ENCODE results near the gene NAAA.
"Not testable (repeated sequence)": the region's sequence is repeated elsewhere in the genome, so short reads cannot be mapped to it uniquely, and the experiment has no call there.

Gene NAAA

GRCh38 chr4:75940692-75941253 lies at the start of gene NAAA:
Gene NAAA, minus strand, starts transcription at chr4:75941013. Its CDS starts 64 bp downstream, at chr4:75940949.
- in situ Hi-C loops (cut with HindIII; ENCODE audit: low sequenced_read_pairs) = no loop called here

GRCh38 chr4:75989846-75990528 lies 49.2 kb upstream of the NAAA start:
- in situ Hi-C loops (cut with HindIII; ENCODE audit: low sequenced_read_pairs) = loop anchor here (5.0 kb wide), 1 partner anchor 67 kb away; no protein-coding TSS in a partner anchor

- in situ Hi-C loops (cut with HindIII; ENCODE audit: low sequenced_read_pairs) = no loop called here
Measured at GRCh38 chr4:75985116-75985515, 44.3 kb upstream of the NAAA start.

- in situ Hi-C loops (cut with HindIII; ENCODE audit: low sequenced_read_pairs) = no loop called here
Measured at GRCh38 chr4:75980576-75980975, 39.8 kb upstream of the NAAA start.

- in situ Hi-C loops (cut with HindIII; ENCODE audit: low sequenced_read_pairs) = no loop called here
Measured at GRCh38 chr4:75976177-75976576, 35.4 kb upstream of the NAAA start.

GRCh38 chr4:75973766-75974165 lies 33.0 kb upstream of the NAAA start:
- in situ Hi-C loops (cut with HindIII; ENCODE audit: low sequenced_read_pairs) = no loop called here

GRCh38 chr4:75968084-75968483 lies 27.3 kb upstream of the NAAA start:
- in situ Hi-C loops (cut with HindIII; ENCODE audit: low sequenced_read_pairs) = no loop called here

GRCh38 chr4:75963558-75963957 lies 22.7 kb upstream of the NAAA start:
- in situ Hi-C loops (cut with HindIII; ENCODE audit: low sequenced_read_pairs) = no loop called here

GRCh38 chr4:75962072-75962471 lies 21.3 kb upstream of the NAAA start:
- in situ Hi-C loops (cut with HindIII; ENCODE audit: low sequenced_read_pairs) = not testable (repeated sequence)

GRCh38 chr4:75958546-75958945 lies 17.7 kb upstream of the NAAA start:
- in situ Hi-C loops (cut with HindIII; ENCODE audit: low sequenced_read_pairs) = not testable (repeated sequence)

- in situ Hi-C loops (cut with HindIII; ENCODE audit: low sequenced_read_pairs) = not testable (repeated sequence)
Measured at GRCh38 chr4:75954811-75955210, 14.0 kb upstream of the NAAA start.

GRCh38 chr4:75953509-75953908 lies 12.7 kb upstream of the NAAA start:
- in situ Hi-C loops (cut with HindIII; ENCODE audit: low sequenced_read_pairs) = no loop called here

- in situ Hi-C loops (cut with HindIII; ENCODE audit: low sequenced_read_pairs) = no loop called here
Measured at GRCh38 chr4:75950213-75950815, 9.5 kb upstream of the NAAA start.

- in situ Hi-C loops (cut with HindIII; ENCODE audit: low sequenced_read_pairs) = no loop called here
Measured at GRCh38 chr4:75948822-75949444, 8.1 kb upstream of the NAAA start.

GRCh38 chr4:75939890-75940691 lies 722 bp downstream of the NAAA start:
- in situ Hi-C loops (cut with HindIII; ENCODE audit: low sequenced_read_pairs) = no loop called here

- in situ Hi-C loops (cut with HindIII; ENCODE audit: low sequenced_read_pairs) = no loop called here
Measured at GRCh38 chr4:75935628-75936027, 5.2 kb downstream of the NAAA start.

GRCh38 chr4:75930152-75930551 lies 10.7 kb downstream of the NAAA start:
- in situ Hi-C loops (cut with HindIII; ENCODE audit: low sequenced_read_pairs) = no loop called here

- in situ Hi-C loops (cut with HindIII; ENCODE audit: low sequenced_read_pairs) = not testable (repeated sequence)
Measured at GRCh38 chr4:75924916-75925315, 15.9 kb downstream of the NAAA start.

- in situ Hi-C loops (cut with HindIII; ENCODE audit: low sequenced_read_pairs) = no loop called here
Measured at GRCh38 chr4:75924309-75924827, 16.4 kb downstream of the NAAA start.

GRCh38 chr4:75922588-75922987 lies 18.2 kb downstream of the NAAA start:
- in situ Hi-C loops (cut with HindIII; ENCODE audit: low sequenced_read_pairs) = no loop called here

GRCh38 chr4:75921910-75922309 lies 18.9 kb downstream of the NAAA start:
- in situ Hi-C loops (cut with HindIII; ENCODE audit: low sequenced_read_pairs) = no loop called here
